Vagina (tissue), 2 donors: Measurements from ENCODE around the gene ADAMTS12.

Experiments
- CTCF ChIP-seq, 3 experiments: fragments of 450-650 bp in 2 of 3; fragments of 200-600 bp in 1 of 3; sonication (generic) in 1 of 3; IDR thresholded peaks; one replicate each; pipeline ENCODE4 v1.5.1; 2017 to 2019; ENCODE audit warnings: antibody characterized with exemption in 3 of 3, mild to moderate bottlenecking in 2 of 3, moderate library complexity in 2 of 3
- POLR2A ChIP-seq, 2 donors: fragments of 450-650 bp; IDR thresholded peaks; one replicate each; pipeline ENCODE4 v1.6.1; 2017; ENCODE audit warnings: antibody characterized with exemption in 2 of 2, mild to moderate bottlenecking in 2 of 2, moderate library complexity in 2 of 2
- POLR2AphosphoS5 ChIP-seq, 2 donors: sonication (generic); formaldehyde crosslinking; IDR thresholded peaks; one replicate each; pipeline ENCODE4 v1.9.0; 2017; ENCODE audit warnings: antibody characterized with exemption in 2 of 2, mild to moderate bottlenecking in 2 of 2, low read depth in 1 of 2; ENCODE audit not compliant: insufficient read depth in 1 of 2

GRCh38 chr5:33488558-33489355 is 403.0 kb downstream of the ADAMTS12 start:
- TF ChIP-seq CTCF (IDR thresholded peaks at IDR 0.05) (no peak), POLR2A (IDR thresholded peaks at IDR 0.05) (no peak), POLR2AphosphoS5 (IDR thresholded peaks at IDR 0.05; ENCODE audit: insufficient read depth in 1 of 2, low read depth in 1 of 2) (no peak)
